Measurements from ENCODE around the gene MBD5. TPM values are rescaled to one million over a fixed set of nuclear protein-coding genes. Genes with fewer than 3 reads are reported as not detected.

Gene MBD5
- polyA plus RNA-seq, 1 donor (not counting 4 experiments of a cell fraction or from before 2014, with no cell fraction given) = 20.1 TPM

DNA sequence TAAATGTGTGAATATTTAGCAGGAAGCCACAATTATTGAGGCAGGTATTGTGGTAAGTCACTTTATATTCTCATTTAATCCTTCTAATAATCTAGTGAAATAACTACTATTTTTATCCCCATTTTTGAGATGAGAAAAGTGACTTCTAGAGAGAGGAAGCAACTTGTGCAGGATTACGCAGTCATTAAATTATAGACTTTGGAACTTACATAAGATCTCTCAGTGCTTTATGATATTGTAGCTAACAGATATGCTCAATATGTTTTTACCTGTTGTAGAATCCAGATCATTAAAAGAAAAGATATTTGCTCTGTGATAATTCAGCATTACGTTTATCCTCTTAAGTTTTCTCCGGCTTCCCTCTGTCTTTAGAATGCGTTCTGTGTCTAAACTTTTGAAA is 50.5 kb downstream of the MBD5 start:
- Histone ChIP-seq H2AFZ (ENCODE audit: control insufficient read depth, low read length) (no peak overlapping the region), H3K4me2 (ENCODE audit: control insufficient read depth, extremely low read depth, insufficient read depth, low read depth, low read length) (no peak overlapping the region), H3K79me2 (ENCODE audit: control insufficient read depth, insufficient read depth, low read length) (no peaks in the 10 kb centered on the region), H3K9me3 (ENCODE audit: control insufficient read depth, low read depth, low read length) (no peaks in the 10 kb centered on the region), H3K27me3 (ENCODE audit: control insufficient read depth, extremely low read depth, insufficient read depth, low read length) (no peaks in the 10 kb centered on the region), H4K20me1 (ENCODE audit: control insufficient read depth, extremely low read depth, insufficient read depth, low read length) (no peaks in the 10 kb centered on the region), H3K9me1 (ENCODE audit: control insufficient read depth, extremely low read depth, insufficient read depth, low read length) (no peaks in the 10 kb centered on the region), H3K4me1 (ENCODE audit: control insufficient read depth, extremely low read depth, insufficient read depth, low read length) (no peaks in the 10 kb centered on the region), H3K27ac (ENCODE audit: control insufficient read depth, insufficient read depth, low read length) (no peak overlapping the region), H3K4me3 (ENCODE audit: control insufficient read depth in 2 of 3, extremely low read depth in 1 of 3, insufficient read depth in 2 of 3, low read depth in 1 of 3, low read length in 3 of 3) (no peak overlapping the region), H3K9ac (ENCODE audit: control insufficient read depth, extremely low read depth, insufficient read depth, low read length) (no peak overlapping the region), H3K36me3 (ENCODE audit: control insufficient read depth in 2 of 2, extremely low read depth in 1 of 2, insufficient read depth in 2 of 2, low read length in 2 of 2) (no peaks in the 10 kb centered on the region)
- dilution Hi-C loops (cut with MboI; ENCODE audit: extremely low pct_ligation_motif_present, low sequenced_read_pairs) = no loop called here
- FAIRE-seq = no peak
- DNase-seq (ENCODE audit: low read depth, low spot score) = no peak
- no peak for TF ChIP-seq EZH2 (IDR thresholded peaks at IDR 0.05; ENCODE audit: low read length)
- TF ChIP-seq, protein P1, sequence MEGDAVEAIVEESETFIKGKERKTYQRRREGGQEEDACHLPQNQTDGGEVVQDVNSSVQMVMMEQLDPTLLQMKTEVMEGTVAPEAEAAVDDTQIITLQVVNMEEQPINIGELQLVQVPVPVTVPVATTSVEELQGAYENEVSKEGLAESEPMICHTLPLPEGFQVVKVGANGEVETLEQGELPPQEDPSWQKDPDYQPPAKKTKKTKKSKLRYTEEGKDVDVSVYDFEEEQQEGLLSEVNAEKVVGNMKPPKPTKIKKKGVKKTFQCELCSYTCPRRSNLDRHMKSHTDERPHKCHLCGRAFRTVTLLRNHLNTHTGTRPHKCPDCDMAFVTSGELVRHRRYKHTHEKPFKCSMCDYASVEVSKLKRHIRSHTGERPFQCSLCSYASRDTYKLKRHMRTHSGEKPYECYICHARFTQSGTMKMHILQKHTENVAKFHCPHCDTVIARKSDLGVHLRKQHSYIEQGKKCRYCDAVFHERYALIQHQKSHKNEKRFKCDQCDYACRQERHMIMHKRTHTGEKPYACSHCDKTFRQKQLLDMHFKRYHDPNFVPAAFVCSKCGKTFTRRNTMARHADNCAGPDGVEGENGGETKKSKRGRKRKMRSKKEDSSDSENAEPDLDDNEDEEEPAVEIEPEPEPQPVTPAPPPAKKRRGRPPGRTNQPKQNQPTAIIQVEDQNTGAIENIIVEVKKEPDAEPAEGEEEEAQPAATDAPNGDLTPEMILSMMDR (optimal IDR thresholded peaks at IDR 0.05 in 1 of 3, IDR thresholded peaks at IDR 0.05 in 1 of 3, conservative IDR thresholded peaks at IDR 0.05 in 1 of 3; ENCODE audit: extremely low read depth in 1 of 3, insufficient read depth in 2 of 3, low read length in 3 of 3) = no peak

DNA sequence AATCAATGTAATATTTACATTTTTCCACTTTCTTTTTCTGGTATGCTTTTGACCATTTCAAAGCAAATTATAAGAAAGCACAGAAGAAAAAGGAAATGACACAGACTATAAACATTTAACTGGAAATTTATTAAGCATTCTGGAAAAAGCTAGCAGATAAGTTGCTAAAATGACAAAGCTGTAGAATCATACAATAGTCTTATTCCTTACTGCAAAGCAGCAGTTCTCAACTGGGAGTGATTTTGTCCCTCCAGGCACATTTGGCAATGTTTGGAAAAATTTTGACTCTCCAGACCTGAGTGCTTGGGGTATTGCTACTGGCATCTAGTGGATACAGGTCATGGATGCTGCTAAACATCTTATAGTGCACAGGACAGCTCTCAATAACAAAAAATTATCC is 75.1 kb downstream of the MBD5 start:
- no peak overlapping the region for H2AFZ ChIP-seq (ENCODE audit: control insufficient read depth, low read length)
- no peaks in the 10 kb centered on the region for H4K20me1 ChIP-seq (ENCODE audit: control insufficient read depth, extremely low read depth, insufficient read depth, low read length)
- no peak overlapping the region for H3K4me2 ChIP-seq (ENCODE audit: control insufficient read depth, extremely low read depth, insufficient read depth, low read depth, low read length)
- no peak overlapping the region for H3K4me3 ChIP-seq (ENCODE audit: control insufficient read depth in 2 of 3, extremely low read depth in 1 of 3, insufficient read depth in 2 of 3, low read depth in 1 of 3, low read length in 3 of 3)
- no peaks in the 10 kb centered on the region for H3K36me3 ChIP-seq (ENCODE audit: control insufficient read depth in 2 of 2, extremely low read depth in 1 of 2, insufficient read depth in 2 of 2, low read length in 2 of 2)
- TF ChIP-seq, protein P1 (optimal IDR thresholded peaks at IDR 0.05 in 1 of 3, IDR thresholded peaks at IDR 0.05 in 1 of 3, conservative IDR thresholded peaks at IDR 0.05 in 1 of 3; ENCODE audit: extremely low read depth in 1 of 3, insufficient read depth in 2 of 3, low read length in 3 of 3) = no peak
- no peak for TF ChIP-seq EZH2 (IDR thresholded peaks at IDR 0.05; ENCODE audit: low read length)
- H3K4me1 ChIP-seq (ENCODE audit: control insufficient read depth, extremely low read depth, insufficient read depth, low read length) = no peaks in the 10 kb centered on the region
- H3K79me2 ChIP-seq (ENCODE audit: control insufficient read depth, insufficient read depth, low read length) = no peaks in the 10 kb centered on the region
- no peaks in the 10 kb centered on the region for H3K27me3 ChIP-seq (ENCODE audit: control insufficient read depth, extremely low read depth, insufficient read depth, low read length)
- dilution Hi-C loops (cut with MboI; ENCODE audit: extremely low pct_ligation_motif_present, low sequenced_read_pairs) = no loop called here
- DNase-seq (ENCODE audit: low read depth, low spot score) = no peak
- H3K27ac ChIP-seq (ENCODE audit: control insufficient read depth, insufficient read depth, low read length) = no peak overlapping the region
- no peaks in the 10 kb centered on the region for H3K9me3 ChIP-seq (ENCODE audit: control insufficient read depth, low read depth, low read length)
- no peak for FAIRE-seq
- no peaks in the 10 kb centered on the region for H3K9me1 ChIP-seq (ENCODE audit: control insufficient read depth, extremely low read depth, insufficient read depth, low read length)
- no peak overlapping the region for H3K9ac ChIP-seq (ENCODE audit: control insufficient read depth, extremely low read depth, insufficient read depth, low read length)
